H1 (cell line): Measurements from ENCODE around the gene VMP1. TPM values are rescaled to one million over a fixed set of nuclear protein-coding genes. Genes with fewer than 3 reads are reported as not detected.
"Not testable (repeated sequence)": the region's sequence is repeated elsewhere in the genome, so short reads cannot be mapped to it uniquely, and the experiment has no call there.

Experiments
- CTCF ChIA-PET: fragments of 300-600 bp; sonication (Branson Sonifier 250); formaldehyde crosslinking; loops from one replicate; lab custom pipeline; 2021; ENCODE audit not compliant: partially characterized antibody; lab: Charles Lee
- POLR2A ChIA-PET: fragments of 300-600 bp; sonication (Branson Sonifier 250); formaldehyde crosslinking; loops from one replicate; lab custom pipeline; 2021; ENCODE audit warnings: inconsistent platforms; ENCODE audit not compliant: partially characterized antibody; lab: Charles Lee
- DNase-seq, 2 experiments: peaks; one replicate each; pipeline versions ENCODE4 v3.0.0 to v3.0.0-alpha.2; 2010 to 2022; ENCODE audit warnings: low spot score in 2 of 2, low read depth in 1 of 2, mixed read lengths in 1 of 2
- FAIRE-seq: peaks from 2 replicates; lab custom pipeline; 2011; peaks lifted over from hg19 to GRCh38; lab: Jason Lieb, UNC
- H2AFZ ChIP-seq: 2 replicates; pipeline ENCODE4 v1.8.1; 2012; ENCODE audit warnings: low read length, inconsistent platforms
- H2AK5ac ChIP-seq: 2 replicates; pipeline ENCODE4 v1.6.1; 2013; ENCODE audit warnings: low read depth, low read length
- H2BK120ac ChIP-seq: replicated peaks from 2 replicates; pipeline ENCODE3; 2013; ENCODE audit warnings: low read depth, low read length, inconsistent platforms
- H2BK12ac ChIP-seq: 2 replicates; pipeline ENCODE4 v1.6.1; 2013; ENCODE audit warnings: low read depth, low read length
- H2BK15ac ChIP-seq: 2 replicates; pipeline ENCODE4 v1.6.1; 2013; ENCODE audit warnings: low read length
- H2BK20ac ChIP-seq: 2 replicates; pipeline ENCODE4 v1.6.1; 2013; ENCODE audit warnings: low read length
- H2BK5ac ChIP-seq: 2 replicates; pipeline ENCODE4 v1.6.1; 2013; ENCODE audit warnings: low read depth, low read length
- H3K14ac ChIP-seq: 2 replicates; pipeline ENCODE4 v1.6.1; 2013; ENCODE audit warnings: inconsistent platforms; ENCODE audit not compliant: insufficient read length
- H3K18ac ChIP-seq: 2 replicates; pipeline ENCODE4 v1.6.1; 2013; ENCODE audit warnings: low read length; ENCODE audit errors: extremely low read depth
- H3K23ac ChIP-seq: 2 replicates; pipeline ENCODE4 v1.6.1; 2013; ENCODE audit warnings: inconsistent platforms; ENCODE audit not compliant: insufficient read length
- H3K23me2 ChIP-seq: 2 replicates; pipeline ENCODE4 v1.6.1; 2013; ENCODE audit warnings: low read depth, low read length
- H3K27ac ChIP-seq: 2 replicates; pipeline ENCODE4 v1.6.1; 2011; ENCODE audit warnings: low read depth, low read length, inconsistent platforms
- H3K27me3 ChIP-seq, 4 experiments: replicated peaks in 1 of 4; 1 replicate in 1 of 4; 2 replicates in 3 of 4; pipeline versions ENCODE4 v1.6.1 to v1.8.1; 2011 to 2013; ENCODE audit warnings: low read length in 3 of 4, mild to moderate bottlenecking in 3 of 4, inconsistent platforms in 2 of 4, mixed read lengths in 2 of 4, moderate library complexity in 1 of 4; ENCODE audit not compliant: control insufficient read depth in 3 of 4, insufficient read depth in 3 of 4; ENCODE audit errors: extremely low read depth in 1 of 4
- H3K36me3 ChIP-seq, 4 experiments: 2 replicates each; pipeline versions ENCODE4 v1.6.1 to v1.8.1; 2011 to 2013; ENCODE audit warnings: mild to moderate bottlenecking in 4 of 4, low read length in 3 of 4, moderate library complexity in 2 of 4, control low read depth in 1 of 4, inconsistent platforms in 1 of 4; ENCODE audit not compliant: insufficient read depth in 4 of 4, control insufficient read depth in 2 of 4
- H3K4ac ChIP-seq: replicated peaks from 2 replicates; pipeline ENCODE3; 2013; ENCODE audit warnings: low read length, low read depth, mixed read lengths, inconsistent platforms; ENCODE audit not compliant: insufficient read length
- H3K4me1 ChIP-seq, 4 experiments: replicated peaks in 1 of 4; 1 replicate in 1 of 4; 2 replicates in 3 of 4; pipeline versions ENCODE4 v1.6.1 to v1.8.1; 2011 to 2013; ENCODE audit warnings: low read length in 3 of 4, inconsistent platforms in 2 of 4, mixed read lengths in 1 of 4; ENCODE audit not compliant: insufficient read depth in 4 of 4, control insufficient read depth in 3 of 4
- H3K4me2 ChIP-seq, 2 experiments: 2 replicates each; pipeline versions ENCODE4 v1.6.1 to v1.8.1; 2011 to 2013; ENCODE audit warnings: low read depth in 2 of 2, low read length in 2 of 2, control low read depth in 1 of 2, inconsistent platforms in 1 of 2, mild to moderate bottlenecking in 1 of 2; ENCODE audit not compliant: insufficient read depth in 1 of 2
- H3K4me3 ChIP-seq, 4 experiments: fragments of 200-600, 300-600 bp in 1 of 4; sonication (generic), shearing (Covaris generic), sonication (Bioruptor Twin) in 1 of 4; 2 replicates each; pipeline versions ENCODE4 v1.5.1 to v1.8.1; 2011 to 2016; ENCODE audit warnings: low read length in 4 of 4, low read depth in 3 of 4, control low read depth in 2 of 4, inconsistent platforms in 2 of 4, mild to moderate bottlenecking in 2 of 4, mixed read lengths in 1 of 4, moderate library complexity in 1 of 4; ENCODE audit not compliant: insufficient read depth in 2 of 4; ENCODE audit errors: extremely low read depth in 1 of 4
- H3K56ac ChIP-seq: replicated peaks from 2 replicates; pipeline ENCODE3; 2013; ENCODE audit warnings: low read depth, mild to moderate bottlenecking, mixed read lengths, low read length, inconsistent platforms; ENCODE audit not compliant: insufficient read length
- H3K79me1 ChIP-seq: 2 replicates; pipeline ENCODE4 v1.6.1; 2013; ENCODE audit warnings: low read depth, low read length, control low read depth
- H3K79me2 ChIP-seq, 2 experiments: 2 replicates each; pipeline versions ENCODE4 v1.6.1 to v1.8.1; 2012 to 2013; ENCODE audit warnings: low read length in 2 of 2, mild to moderate bottlenecking in 2 of 2, inconsistent platforms in 1 of 2; ENCODE audit not compliant: insufficient read depth in 2 of 2, control insufficient read depth in 1 of 2
- H3K9ac ChIP-seq, 4 experiments: replicated peaks in 1 of 4; 1 replicate in 1 of 4; 2 replicates in 3 of 4; pipeline versions ENCODE4 v1.6.1 to v1.8.1; 2011 to 2013; ENCODE audit warnings: low read depth in 3 of 4, low read length in 3 of 4, control low read depth in 2 of 4, mild to moderate bottlenecking in 2 of 4, moderate library complexity in 2 of 4, inconsistent platforms in 1 of 4; ENCODE audit errors: extremely low read depth in 1 of 4
- H3K9me3 ChIP-seq, 2 experiments: 2 replicates each; pipeline versions ENCODE4 v1.6.1 to v1.8.1; 2012 to 2013; ENCODE audit warnings: mild to moderate bottlenecking in 2 of 2, moderate library complexity in 2 of 2, control low read depth in 1 of 2, inconsistent platforms in 1 of 2, low read depth in 1 of 2, low read length in 1 of 2, mixed read lengths in 1 of 2; ENCODE audit not compliant: insufficient read depth in 2 of 2
- H4K20me1 ChIP-seq, 2 experiments: replicated peaks in 1 of 2; 2 replicates each; pipeline versions ENCODE3 to v1.8.1; 2011 to 2013; ENCODE audit warnings: inconsistent platforms in 2 of 2, low read length in 2 of 2, mild to moderate bottlenecking in 1 of 2; ENCODE audit not compliant: insufficient read depth in 2 of 2, control insufficient read depth in 1 of 2
- H4K5ac ChIP-seq: 2 replicates; pipeline ENCODE4 v1.6.1; 2013; ENCODE audit warnings: low read length, low read depth, mixed read lengths, inconsistent platforms; ENCODE audit not compliant: insufficient read length
- H4K8ac ChIP-seq: 2 replicates; pipeline ENCODE4 v1.8.0; 2013; ENCODE audit warnings: mild to moderate bottlenecking, moderate library complexity, low read length, inconsistent platforms; ENCODE audit not compliant: insufficient read depth; ENCODE audit errors: extremely low read depth
- H4K91ac ChIP-seq: replicated peaks from 2 replicates; pipeline ENCODE3; 2013; ENCODE audit warnings: low read length, mixed read lengths, inconsistent platforms; ENCODE audit not compliant: insufficient read length
- WGBS, 2 experiments: shearing (Covaris generic) in 1 of 2; methylation state at CpG; one replicate each; pipeline versions ENCODE4 v1.1.6 to v1.1.7; 2013 to 2015; ENCODE audit warnings: low lambda C conversion rate in 2 of 2, mixed read lengths in 2 of 2, inconsistent platforms in 1 of 2, low coverage in 1 of 2, missing lambda C conversion rate in 1 of 2; ENCODE audit not compliant: insufficient replicate concordance in 2 of 2, insufficient coverage in 1 of 2, insufficient read length in 1 of 2; ENCODE audit errors: extremely low coverage in 1 of 2, missing lambda C conversion rate in 1 of 2; 5-methylcytosine and 5-hydroxymethylcytosine counted together
- polyA plus RNA-seq, 7 experiments: library from polyadenylated mRNA; depleted of rRNA in 3 of 7; stranded (reverse) in 5 of 7; unstranded in 2 of 7; fragments of >200 nt in 5 of 7; fragments of 200-250 nt in 2 of 7; gene quantifications; 1 replicate in 5 of 7; 2 replicates in 1 of 7; 4 replicates in 1 of 7; pipeline versions ENCODE4 v1.2.1 to v1.2.3, GENCODE V29; 2011 to 2013; ENCODE audit warnings: missing spikeins in 2 of 7, mixed read lengths in 2 of 7
- total RNA-seq: library from RNA; stranded (reverse); fragmentation: NEBNext Ultra II Directional; extraction: Animal tissue kit (Norgen Biotek cat#: 25700); gene quantifications from 2 replicates; pipeline ENCODE4 v1.2.1, GENCODE V29; 2021

Gene VMP1
- total and polyA plus RNA-seq, 2 of the 8 experiments (the other 6 are each of a cell fraction or from before 2014, with no cell fraction given), result 45.0 to 92.7 TPM

DNA sequence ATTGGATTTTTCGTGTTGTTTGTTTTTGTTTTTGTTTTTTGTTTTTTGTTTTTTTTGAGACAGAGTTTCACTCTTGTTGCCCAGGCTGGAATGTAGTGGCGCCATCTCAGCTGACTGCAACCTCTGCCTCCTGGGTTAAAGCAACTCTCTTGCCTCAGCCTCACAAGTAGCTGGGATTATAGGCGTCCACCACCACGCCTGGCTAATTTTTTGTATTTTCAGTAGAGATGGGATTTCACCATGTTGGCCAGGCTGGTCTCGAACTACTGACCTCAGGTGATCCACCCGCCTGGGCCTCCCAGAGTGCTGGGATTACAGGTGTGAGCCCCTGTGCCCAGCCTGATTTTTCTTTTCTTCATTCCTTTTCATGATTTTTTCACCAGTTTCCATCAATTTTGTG lies 73.1 kb downstream of the VMP1 start:
- H4K8ac ChIP-seq, H3K23me2 ChIP-seq, H3K27ac ChIP-seq, H3K23ac ChIP-seq, FAIRE-seq, H4K91ac ChIP-seq, DNase-seq, H3K4me2 ChIP-seq, H3K9ac ChIP-seq, H2BK12ac ChIP-seq, H2AFZ ChIP-seq, H3K56ac ChIP-seq, H3K36me3 ChIP-seq, H2AK5ac ChIP-seq, H2BK20ac ChIP-seq, H4K5ac ChIP-seq, H3K79me2 ChIP-seq, H3K14ac ChIP-seq, H3K27me3 ChIP-seq, H3K4me1 ChIP-seq, H4K20me1 ChIP-seq, POLR2A ChIA-PET, H3K9me3 ChIP-seq, H2BK120ac ChIP-seq, H3K79me1 ChIP-seq, H3K18ac ChIP-seq, H3K4ac ChIP-seq, H2BK5ac ChIP-seq, H2BK15ac ChIP-seq, H3K4me3 ChIP-seq: not testable (repeated sequence)
- CTCF ChIA-PET, result interaction anchor here (0.8 kb wide), 1 partner anchor 66 kb away, joined by 3 read pairs; no protein-coding TSS in a partner anchor
- whole genome bisulfite sequencing, 2 experiments, result 93% methylated on average over 6 of the region's 6 CpGs; no CpG with 5 or more reads in 1 of the 2 experiments
